Stimulated activated CD8-positive, alpha-beta memory T cell treated with anti-CD3 and anti-CD28 coated beads, Interleukin-4, amount 100 ng/mL, for 48 hours (primary cell): ENCODE measurements around the gene MCCC2.
"Not testable (repeated sequence)": the region's sequence is repeated elsewhere in the genome, so short reads cannot be mapped to it uniquely, and the experiment has no call there.

Experiments
- DNase-seq: peaks from one replicate; pipeline ENCODE4 v3.0.0-alpha.2; 2020

The MCCC2 gene

GRCh38 chr5:71600783-71601182, 13.6 kb downstream of the MCCC2 start:
- no peak for DNase-seq

GRCh38 chr5:71601222-71602026, 14.3 kb downstream of the MCCC2 start:
- DNase-seq = peak; percentile 76

DNA sequence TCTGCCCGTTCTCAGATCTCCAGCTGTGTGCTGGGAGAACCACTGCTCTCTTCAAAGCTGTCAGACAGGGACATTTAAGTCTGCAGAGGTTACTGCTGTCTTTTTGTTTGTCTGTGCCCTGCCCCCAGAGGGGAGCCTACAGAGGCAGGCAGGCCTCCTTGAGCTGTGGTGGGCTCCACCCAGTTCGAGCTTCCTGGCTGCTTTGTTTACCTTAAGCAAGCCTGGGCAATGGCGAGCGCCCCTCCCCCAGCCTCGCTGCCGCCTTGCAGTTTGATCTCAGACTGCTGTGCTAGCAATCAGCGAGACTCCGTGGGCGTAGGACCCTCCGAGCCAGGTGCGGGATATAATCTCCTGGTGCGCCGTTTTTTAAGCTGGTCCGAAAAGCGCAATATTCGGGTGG, 22.8 kb downstream of the MCCC2 start:
- not testable (repeated sequence) for DNase-seq

GRCh38 chr5:71615809-71616208, 28.7 kb downstream of the MCCC2 start:
- no peak for DNase-seq

DNA sequence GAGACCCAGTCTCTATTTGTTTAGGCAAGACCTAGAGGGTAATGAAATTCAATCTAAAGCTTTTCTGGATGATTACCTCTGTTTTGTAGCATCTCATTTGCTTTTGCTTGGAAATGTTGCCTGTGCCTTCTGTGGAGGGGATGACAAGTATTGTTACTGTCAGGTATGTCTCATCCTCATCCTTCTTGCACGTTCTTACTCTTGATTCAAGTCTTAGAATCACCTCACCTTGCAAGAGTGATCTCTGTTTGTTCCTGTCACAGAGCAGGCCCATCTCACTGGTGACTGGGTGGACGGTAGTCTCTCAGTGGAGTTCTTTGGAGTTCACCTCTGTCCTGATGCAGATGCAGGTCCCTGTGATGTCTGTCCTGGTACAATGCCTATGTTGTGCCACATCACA, 33.5 kb downstream of the MCCC2 start:
- DNase-seq = no peak

DNA sequence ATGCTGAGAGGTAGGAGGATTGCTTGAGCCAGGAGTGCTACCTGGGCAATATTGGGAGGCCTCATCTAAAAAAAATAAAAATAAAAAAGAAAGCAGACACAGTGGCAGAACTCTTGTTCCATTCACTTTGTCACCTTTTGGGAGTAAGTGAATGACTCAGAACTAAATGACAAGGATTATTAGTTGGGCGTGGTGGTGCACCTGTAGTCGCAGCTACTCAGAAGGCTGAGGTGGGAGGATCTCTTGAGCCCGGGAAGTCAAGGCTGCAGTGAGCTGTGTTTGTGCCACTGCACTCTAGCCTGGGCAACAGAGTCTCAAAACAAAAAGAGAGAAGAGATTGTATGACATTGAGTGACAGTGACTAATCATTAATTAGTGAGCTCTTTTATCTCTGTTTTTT, 34.1 kb downstream of the MCCC2 start:
- no peak for DNase-seq

GRCh38 chr5:71621741-71622140, 34.6 kb downstream of the MCCC2 start:
- no peak for DNase-seq

DNA sequence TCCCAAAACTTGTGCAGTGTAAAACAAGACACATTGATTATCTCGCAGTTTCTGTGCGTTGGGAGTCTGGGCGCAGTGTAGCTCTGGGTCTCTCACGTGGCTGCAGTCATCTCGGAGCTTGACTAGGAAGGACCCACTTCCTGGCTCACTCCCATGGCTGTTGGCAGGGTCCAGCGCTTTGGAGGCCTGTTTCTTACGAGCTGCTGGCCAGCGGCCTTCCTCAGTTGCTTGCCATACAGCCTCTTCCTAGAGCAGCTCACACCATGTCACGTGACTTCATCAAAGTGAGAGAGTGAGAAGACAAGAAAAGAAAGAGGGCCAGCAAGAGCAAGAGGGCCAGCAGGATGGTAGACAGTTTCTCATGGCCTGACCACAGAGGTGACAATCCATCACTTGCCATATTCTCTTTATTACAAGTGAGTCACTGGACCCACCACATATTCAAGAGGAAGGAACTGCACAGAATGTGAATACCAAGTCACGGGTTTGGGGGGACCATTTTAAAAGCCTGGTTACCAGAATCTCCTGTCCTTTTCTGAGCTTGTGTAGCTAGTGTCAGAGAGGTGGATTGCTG, 36.2 kb downstream of the MCCC2 start:
- DNase-seq = no peak

DNA sequence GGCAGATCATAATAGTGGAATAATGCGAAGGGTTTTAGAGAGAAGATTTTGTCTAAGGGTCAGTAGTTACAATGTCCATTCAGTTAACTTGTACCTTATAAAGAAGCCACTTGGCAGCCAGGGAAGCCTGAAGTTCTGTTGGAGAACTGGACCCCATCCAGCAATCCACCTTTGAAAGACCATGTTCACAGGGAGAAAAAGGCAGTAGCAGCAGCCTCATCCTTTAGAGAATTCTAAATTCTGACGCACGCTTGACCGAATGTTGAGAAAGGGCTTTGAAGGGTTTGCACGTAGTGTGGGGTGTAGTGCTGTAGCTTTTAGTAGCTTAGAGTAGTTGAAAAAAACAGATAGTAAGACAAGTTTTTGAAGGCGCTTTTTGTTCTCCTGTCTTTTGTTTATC, 42.8 kb downstream of the MCCC2 start:
- DNase-seq = no peak

DNA sequence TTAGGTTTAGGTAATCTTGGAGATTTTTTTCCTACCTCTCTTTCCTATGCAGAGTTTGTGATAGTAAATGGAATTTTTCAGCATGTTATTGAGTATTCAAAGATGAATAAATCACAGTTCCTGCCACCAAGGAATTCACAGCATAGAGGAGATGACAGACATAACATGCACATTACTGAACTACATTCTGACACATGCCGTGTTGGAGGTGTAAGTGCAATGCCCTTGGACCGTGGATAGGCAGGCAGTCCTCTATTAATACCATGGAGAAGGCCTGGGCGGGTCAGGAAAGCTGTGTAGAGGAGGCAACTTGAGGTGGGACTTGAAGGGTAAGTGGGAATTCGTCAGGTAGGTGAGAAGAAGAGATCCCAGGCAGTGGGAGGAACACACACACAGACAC, 43.9 kb downstream of the MCCC2 start:
- no peak for DNase-seq

DNA sequence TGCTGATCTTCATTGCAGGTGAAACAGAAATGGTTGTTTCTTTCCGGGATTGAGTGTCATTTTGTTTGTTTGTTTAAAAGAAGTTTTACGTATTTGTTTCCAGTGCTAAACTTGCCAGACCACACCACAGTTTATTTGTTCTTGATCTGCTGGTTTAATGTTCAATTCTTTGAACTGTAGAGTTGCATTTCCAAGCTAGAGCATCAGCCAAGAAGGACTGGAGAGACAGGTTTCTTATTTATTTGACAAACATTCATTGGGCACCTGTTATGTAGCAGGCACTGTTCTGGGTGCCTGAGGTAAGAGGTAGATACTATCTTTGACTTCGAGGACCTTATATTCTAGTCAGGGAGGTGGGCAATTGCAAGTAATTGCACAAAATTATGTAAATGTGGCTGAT, 45.0 kb downstream of the MCCC2 start:
- no peak for DNase-seq

DNA sequence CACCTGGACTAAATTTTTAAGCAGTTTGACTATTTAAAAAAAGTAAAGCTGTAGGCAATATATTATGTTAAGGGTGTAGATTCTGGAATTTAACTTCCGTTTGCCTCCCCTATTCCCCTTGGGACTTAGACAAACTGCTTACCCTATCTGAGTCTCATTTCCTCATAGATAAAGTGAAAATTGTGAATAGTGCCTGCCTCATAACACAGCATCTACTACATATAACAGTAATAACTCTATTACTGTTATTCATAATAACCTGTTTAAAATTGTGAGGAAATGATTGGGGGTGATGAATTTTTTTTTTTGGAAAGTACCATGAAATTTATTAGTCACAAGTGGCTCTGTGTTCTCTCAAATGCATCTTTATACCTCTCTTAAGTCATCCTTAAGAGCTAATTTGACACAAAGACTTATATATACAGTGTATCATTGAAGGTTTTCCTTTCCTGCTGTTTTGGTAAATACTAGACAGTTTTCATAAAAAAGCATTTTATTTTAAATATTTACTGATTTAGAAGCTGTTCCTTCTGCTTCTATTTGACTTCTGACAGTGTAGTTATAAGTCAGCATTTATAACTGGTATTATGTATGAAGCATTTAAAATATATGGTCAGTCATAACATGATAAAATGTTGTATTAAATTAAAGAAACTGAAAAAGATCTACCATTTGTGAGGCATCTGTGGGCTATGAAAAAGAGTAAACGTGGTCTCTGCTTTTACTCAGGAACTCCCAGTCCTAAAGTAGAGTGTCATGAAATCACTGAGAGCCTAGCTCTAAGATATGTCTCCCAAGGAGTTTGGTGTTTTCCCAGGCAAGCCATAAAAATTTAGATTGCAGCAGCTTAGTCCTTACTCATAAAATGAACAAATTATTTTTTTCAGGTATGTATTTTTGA, 46.4 kb downstream of the MCCC2 start:
- no peak for DNase-seq

GRCh38 chr5:71637133-71637532, 50.0 kb downstream of the MCCC2 start:
- DNase-seq = no peak

GRCh38 chr5:71640408-71640807, 53.3 kb downstream of the MCCC2 start:
- DNase-seq = no peak

- no peak for DNase-seq
Observed at GRCh38 chr5:71645030-71645429, 57.9 kb downstream of the MCCC2 start.

DNA sequence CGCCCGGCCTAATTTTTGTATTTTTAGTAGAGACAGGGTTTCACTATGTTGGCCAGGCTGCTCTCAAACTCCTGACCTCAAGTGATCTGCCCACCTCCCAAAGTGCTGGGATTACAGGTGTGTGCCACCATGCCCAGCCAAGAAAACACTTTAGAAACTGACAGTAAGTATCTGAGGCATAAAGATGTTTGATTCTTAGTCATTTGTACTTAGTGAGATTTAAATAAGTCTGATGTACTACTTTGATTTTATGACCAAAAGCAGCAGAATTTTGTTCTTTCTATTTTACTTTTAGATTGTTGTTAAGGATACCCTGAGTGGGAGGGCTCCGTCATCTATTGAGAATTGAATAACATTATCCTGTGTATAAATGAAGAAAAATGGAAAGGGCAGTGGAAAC, 63.8 kb downstream of the MCCC2 start:
- not testable (repeated sequence) for DNase-seq

DNA sequence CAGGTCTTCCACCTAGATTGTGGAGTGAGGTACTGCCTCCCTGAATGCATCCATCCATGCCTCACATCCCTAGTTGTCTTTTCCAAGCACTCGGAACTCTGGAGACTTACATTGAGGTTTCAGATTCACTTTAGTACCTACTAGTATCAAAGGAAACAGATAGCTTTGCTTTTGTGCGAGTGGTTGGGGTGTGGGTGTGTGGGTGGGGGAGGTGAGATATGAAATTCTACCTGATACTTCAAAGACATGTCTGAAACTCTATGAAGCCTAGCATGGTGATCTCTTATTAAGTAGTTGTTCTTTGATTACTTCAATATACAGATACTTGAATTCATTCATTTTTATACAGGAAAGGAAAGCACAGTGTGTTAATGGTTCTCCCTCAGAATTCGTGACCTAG, 64.4 kb downstream of the MCCC2 start:
- peak; percentile 44 for DNase-seq

- no peak for DNase-seq
Observed at GRCh38 chr5:71652349-71652748, 65.2 kb downstream of the MCCC2 start.

GRCh38 chr5:71652803-71653543, 65.8 kb downstream of the MCCC2 start:
- no peak for DNase-seq

- DNase-seq = no peak
Observed at GRCh38 chr5:71658916-71659662, 71.9 kb downstream of the MCCC2 start.

- no peak for DNase-seq
Observed at GRCh38 chr5:71662381-71662780, 75.2 kb downstream of the MCCC2 start.
